HG02588 (cell line): ENCODE measurements around the gene HPCAL1.
"Not testable (repeated sequence)": the region's sequence is repeated elsewhere in the genome, so short reads cannot be mapped to it uniquely, and the experiment has no call there.

Experiments
- ATAC-seq: cut with Tn5 transposase; IDR thresholded peaks from one replicate; pipeline ENCODE4 v1.9.1; 2021; ENCODE audit warnings: mild to moderate bottlenecking, moderate library complexity; ENCODE audit not compliant: unreplicated experiment

Gene HPCAL1

GRCh38 chr2:10302479-10303180, at the start of gene HPCAL1:
TSS of gene HPCAL1 (plus strand) at chr2:10302904. CDS start at chr2:10419758, 116,854 bp downstream.
- peak; percentile 77 for ATAC-seq

GRCh38 chr2:10253596-10254372, 48.9 kb upstream of the HPCAL1 start:
- ATAC-seq = no peak

- ATAC-seq = no peak
Observed at GRCh38 chr2:10254373-10255188, 48.1 kb upstream of the HPCAL1 start.

DNA sequence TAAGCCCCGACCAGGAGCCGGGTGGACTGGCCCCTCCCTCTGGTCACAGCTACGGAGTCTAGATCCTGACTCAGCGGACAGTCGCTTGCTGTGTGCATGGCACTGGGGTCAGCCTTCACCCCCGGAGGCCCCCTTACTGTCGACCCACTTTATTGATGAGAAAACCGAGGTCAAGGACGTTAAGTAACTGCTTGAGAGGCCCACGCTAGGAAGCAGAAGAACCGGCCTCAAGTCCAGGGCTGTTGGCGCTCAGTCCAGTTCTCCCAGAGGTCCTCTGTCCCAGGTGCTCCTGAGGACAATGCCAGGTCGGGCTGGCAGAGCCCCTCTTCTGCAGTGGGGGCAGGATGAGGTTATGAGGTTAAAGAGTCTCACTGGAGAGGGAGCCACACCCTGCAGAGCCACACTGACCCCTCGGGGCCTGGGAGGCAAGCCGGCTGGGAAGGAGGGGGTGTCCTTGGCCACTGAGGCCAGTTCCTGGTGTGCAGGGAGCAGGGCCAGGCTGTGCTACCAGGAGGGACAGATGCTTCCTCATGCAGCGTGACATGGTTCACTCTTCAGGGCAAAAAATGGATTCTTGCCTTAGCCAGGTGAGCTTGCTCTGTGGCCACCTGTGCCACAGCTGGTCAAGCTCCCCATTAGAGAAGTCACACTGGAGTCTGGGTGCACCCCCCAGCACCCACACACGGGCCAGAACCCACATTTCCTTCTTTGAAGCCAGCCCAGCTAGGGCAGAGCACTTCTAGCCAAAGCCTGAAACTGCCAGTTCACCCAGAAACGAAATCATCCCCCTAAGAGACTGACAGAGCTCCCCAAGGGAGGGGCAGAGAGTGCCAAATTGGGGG, 47.3 kb upstream of the HPCAL1 start:
- ATAC-seq = no peak

GRCh38 chr2:10256031-10256514, 46.6 kb upstream of the HPCAL1 start:
- ATAC-seq = no peak

DNA sequence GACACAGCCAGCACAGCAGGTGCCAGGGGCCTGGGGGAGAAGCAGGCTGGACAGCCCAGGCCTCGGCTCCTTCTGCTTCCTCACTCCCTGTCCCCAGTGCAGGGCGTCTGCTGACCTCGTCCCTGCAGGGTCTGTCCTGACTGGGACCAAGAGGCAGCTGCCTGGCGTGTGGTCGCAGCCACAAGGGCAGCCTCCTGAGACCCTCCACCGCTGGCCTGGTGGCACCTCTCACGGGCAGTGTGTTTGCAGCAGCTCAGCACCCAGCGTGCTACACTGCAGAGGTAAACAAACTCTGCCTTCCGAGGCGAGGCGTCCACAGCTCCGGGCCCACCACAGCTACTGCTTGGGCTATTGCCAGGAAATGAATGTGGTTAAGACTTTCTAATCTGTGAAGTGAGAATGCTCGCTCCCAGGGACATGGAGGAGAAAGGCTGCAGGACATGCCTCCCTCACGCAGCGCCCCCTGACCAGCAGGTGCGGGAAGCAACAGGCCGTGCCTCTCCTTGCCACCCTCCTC, 46.1 kb upstream of the HPCAL1 start:
- no peak for ATAC-seq

GRCh38 chr2:10257036-10257435, 45.7 kb upstream of the HPCAL1 start:
- ATAC-seq = no peak

DNA sequence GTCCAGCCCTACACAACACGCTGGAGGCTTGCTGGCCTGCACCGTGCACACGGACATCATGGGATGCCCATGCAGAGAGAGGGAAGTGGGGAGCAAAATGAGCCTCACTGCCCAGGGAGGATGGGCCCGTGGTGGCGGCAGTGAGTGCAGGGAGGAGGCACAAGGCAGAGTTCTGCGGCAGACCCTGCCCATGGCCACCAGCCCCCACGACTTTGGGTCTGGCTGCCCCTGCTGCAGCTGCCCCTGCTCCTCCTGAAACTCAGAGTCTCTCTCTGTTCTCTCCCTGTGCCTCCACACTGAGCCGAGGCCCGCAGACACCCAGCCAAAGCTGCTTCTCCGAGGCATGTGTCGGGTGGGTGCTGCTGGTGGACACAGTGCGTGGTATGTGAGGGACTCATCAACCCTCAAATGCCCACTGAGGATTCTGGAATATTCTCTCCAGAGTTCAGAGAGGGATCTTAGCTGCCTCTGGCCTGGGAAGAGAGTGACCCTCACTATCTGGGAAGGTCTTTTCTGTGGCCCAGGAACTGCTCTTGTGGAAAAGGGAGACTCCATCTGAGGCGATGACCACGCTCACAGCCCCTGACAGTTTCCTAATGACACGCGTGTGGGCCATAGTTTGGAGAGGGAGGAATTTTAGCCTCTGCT, 45.1 kb upstream of the HPCAL1 start:
- ATAC-seq = no peak

GRCh38 chr2:10258326-10258725, 44.4 kb upstream of the HPCAL1 start:
- no peak for ATAC-seq

DNA sequence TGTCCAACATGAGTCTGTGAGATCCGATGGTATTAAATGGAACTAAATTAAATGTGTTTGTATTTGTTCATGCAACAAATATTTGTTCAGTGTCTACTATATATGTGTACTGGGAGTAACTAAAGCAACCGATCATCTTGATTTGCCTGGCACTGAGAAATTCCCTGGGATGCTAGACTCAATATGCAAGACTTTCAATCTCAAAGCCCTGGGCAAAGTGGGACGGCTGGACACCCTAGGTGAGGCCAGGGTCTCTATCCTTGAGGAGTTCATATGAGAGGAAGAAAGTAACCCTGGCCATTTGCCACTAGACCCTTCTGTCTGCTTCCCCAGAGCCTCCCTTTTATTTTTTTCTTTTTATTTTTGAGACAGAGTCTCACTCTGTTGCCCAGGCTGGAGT, 44.0 kb upstream of the HPCAL1 start:
- ATAC-seq = no peak

- no peak for ATAC-seq
Observed at GRCh38 chr2:10260130-10260529, 42.6 kb upstream of the HPCAL1 start.

GRCh38 chr2:10263526-10263925, 39.2 kb upstream of the HPCAL1 start:
- not testable (repeated sequence) for ATAC-seq

DNA sequence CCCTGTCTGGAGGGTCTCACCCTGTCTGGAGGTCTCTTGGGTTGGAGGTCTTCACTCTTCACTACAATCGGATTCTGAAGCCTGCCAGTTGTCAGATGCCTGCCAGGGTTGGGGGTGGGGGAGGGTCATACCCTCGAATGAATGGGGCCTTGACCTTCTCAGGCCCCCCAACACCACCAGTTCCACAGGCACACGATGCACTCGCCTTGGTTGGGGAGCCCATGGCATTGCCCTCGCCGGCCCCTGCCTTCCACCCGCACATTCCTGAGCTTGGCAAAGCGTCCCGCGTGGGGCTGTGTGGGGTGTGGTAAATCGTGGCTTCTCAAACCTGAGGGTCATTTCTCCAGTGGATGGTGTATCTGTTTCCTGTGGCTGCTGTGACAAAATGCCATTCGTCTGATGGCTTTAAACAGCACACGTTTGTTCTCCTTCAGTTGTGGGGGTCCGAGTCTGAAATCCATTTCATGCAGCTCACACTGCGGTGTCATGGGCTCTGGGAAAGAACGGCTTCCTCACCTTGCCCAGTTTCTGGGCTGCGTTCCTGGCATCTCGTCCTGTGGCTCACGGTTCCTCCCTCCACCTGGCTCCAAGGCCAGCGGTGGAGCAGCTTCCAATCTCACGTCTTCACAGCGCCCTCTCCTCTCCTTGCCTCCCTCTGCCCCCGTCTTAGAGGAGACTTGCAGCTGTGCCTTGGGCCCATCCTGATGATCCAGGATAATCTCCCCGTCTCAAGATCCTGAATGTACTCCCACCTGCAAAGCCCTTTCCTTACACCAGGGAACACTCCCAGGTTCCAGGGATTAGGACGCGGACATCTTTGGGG, 38.0 kb upstream of the HPCAL1 start:
- ATAC-seq = no peak

DNA sequence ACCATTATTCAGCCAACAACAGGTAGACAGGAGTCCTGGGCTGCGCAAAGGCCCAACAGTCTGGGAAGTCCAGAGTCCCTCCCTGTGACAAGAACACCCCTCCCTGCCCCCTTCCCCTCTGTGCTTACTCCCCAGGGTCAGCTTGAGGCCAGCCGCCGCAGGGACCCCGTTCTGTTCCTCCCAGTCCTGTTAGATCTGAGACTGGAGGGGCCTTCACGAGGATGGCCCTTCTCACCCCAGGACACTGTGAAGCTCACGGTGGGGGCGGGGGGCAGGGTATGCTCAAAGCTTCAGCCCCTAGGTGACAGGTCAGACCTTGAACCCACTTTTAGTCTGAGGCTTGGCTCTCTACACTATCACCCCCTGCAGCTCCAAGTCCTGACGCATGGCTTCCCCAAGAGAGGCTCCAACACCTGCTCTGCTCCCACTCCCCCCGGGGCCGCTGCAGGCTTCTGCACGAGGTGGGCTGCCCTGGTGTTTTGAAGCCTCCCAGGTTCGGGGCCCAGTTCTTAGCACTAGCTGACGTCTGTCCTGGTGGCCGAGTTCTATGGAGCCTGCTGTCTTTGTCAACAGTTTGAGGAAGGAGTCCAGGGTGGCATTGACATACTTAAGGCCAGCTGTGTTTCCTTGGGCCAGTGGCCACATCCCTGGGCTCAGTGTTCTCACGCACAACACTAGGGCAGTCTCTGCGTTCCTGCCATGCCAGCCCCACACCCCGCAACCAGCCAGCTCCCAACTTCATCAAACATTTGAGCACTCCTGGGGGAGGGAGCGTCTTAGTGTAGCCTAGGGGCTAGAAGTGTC, 37.2 kb upstream of the HPCAL1 start:
- no peak for ATAC-seq

DNA sequence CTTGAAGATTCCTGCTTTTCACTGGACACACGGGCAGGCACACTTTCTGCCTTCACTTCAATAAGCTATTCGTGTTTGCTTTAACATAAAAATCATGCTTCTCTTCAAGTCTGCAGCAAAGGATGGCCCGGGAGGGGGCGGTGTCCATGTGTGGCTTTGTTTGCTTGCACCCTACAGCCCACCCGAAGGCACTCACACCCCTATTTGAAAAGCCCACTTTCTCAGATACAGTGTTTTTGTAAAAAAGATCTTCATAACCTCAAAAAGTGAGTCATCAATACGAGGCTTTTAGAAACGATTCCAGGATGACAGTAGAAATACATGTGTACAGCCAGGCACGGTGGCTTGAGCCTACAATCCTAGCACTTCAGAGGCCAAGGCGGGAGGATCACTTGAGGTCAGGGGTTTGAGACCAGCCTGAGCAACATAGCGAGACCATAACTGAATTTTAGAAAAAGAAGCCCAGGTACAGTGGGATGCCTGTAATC, 36.5 kb upstream of the HPCAL1 start:
- ATAC-seq = no peak

GRCh38 chr2:10267036-10267435, 35.7 kb upstream of the HPCAL1 start:
- no peak for ATAC-seq

DNA sequence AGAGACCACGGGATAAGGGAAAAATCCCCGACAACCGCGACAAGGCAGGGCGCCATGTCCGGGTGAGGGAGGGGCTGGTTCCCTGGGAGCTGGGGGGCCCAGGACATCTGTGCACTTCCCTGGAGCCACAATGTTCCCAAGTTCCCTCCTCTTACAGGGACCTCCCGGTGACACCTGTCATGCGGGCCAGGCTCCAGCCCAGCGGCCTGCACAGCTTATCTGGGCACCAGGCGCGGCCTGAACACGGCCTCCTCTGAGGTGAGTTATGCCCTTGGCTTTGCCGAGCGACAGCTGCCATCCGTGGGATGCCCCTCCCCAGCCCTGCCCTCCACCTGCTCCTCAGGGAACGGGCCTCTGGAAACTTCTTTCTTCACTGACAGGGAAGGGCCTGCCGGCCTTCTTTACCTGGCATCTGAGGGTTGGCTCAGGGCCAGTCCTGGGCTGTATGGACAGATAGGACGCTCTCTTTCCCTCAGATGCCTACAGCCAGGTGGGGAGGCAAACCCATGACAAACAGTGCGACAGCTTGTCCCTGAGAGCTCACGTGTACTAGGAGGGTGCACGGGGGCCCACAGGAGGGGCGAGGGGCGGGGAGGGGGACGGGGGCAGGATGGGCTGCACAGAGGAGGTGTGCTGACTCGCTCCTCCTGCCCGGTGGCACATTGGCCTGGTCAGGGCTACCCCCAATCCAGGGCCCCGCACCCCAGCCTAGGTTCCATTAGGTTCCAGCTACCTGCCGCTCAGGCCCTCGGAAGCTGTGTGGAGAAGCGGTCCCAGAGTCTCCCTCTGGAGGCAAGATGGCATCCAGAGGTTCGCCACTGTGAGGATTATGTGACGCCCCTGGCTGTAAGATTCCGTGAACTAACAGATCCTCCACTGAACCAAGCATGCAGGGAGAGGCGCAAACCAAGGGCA, 34.9 kb upstream of the HPCAL1 start:
- ATAC-seq = no peak
